GM19239 (cell line): Measurements from ENCODE around the gene ART3.

ENCODE experiments used
- DNase-seq: peaks from one replicate; pipeline ENCODE4 v3.0.0; 2011; ENCODE audit warnings: low spot score; ENCODE audit not compliant: insufficient read length
- FAIRE-seq: peaks from 2 replicates; lab custom pipeline; 2011; peaks lifted over from hg19 to GRCh38; lab: Jason Lieb, UNC

Gene ART3

DNA sequence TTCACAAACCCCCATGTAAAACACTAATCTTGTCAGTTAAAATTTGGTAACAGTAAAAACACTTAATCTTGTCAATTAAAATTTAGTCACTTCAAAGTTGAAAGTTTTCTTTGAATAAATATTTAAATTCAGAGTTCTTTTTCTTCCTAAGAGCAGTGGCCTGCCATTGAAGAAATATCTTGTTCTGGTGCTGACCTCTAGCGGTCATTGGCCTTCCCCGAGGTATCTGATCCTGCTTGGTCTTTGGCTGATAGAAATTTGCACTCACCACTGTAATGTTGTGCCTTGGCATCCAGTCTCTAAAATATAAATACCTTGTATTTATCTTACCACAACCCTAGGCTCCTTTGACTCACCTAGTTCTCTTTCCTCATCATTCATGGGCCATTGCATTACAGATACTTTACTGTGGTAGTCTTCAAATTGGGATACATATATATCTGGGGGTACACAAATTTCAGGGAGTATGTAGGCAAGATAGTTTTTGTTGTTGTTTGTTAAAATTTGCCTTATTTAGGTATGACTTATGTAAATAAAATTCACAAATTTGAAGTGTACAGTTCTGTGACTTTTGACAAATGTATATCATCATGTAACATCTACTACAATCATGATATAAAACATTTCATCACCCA, 6.7 kb upstream of the ART3 start:
- FAIRE-seq: peak; percentile 73
- peak; percentile 49 for DNase-seq

DNA sequence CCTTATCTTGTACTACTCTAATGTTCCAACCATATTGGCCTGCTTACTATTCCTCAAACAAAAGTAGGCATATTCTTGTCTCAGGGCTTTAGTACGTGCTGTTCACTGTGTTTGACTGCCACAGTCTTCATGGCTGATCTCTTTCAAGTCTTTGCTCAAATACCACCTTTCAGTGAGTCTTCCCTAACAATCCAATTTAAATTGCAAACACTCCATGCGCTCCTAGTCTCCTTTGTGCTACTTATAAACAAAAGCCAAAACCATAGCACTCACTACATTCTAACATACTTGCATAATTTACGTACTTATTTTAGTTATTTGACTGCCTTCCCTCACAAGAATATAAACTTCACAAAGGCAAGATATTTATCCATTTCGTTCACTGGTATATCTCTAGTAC, 1.7 kb upstream of the ART3 start:
- FAIRE-seq: no peak
- no peak for DNase-seq

DNA sequence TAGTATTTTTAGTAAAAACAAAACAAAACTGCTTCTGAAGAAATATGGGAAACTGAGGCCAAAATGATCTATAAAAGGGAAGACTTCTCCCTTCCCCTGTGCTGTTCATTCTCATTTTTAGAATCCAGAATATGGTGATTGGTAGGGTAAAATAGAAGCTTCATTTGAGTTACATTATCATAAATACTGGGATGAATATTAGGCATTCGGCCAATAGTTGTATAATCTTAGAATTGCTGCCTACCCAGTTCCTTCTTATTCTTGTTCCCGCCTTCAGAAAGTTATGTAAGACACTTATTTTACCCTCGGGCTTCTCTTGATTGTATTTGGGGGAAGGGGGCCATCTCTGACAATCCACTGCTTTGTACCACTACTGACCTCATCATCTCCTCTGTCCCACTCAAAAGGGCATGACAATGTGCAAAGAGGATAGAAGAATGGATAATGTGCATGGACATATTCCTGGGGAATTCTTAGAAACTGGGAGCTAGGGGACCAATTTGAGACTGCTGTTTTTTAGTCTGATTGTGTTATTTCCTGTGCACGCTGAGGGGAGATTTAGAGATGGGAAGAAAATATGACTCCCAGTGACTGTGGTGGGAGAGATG, 588 bp downstream of the ART3 start:
- FAIRE-seq (no peak), DNase-seq (no peak)

DNA sequence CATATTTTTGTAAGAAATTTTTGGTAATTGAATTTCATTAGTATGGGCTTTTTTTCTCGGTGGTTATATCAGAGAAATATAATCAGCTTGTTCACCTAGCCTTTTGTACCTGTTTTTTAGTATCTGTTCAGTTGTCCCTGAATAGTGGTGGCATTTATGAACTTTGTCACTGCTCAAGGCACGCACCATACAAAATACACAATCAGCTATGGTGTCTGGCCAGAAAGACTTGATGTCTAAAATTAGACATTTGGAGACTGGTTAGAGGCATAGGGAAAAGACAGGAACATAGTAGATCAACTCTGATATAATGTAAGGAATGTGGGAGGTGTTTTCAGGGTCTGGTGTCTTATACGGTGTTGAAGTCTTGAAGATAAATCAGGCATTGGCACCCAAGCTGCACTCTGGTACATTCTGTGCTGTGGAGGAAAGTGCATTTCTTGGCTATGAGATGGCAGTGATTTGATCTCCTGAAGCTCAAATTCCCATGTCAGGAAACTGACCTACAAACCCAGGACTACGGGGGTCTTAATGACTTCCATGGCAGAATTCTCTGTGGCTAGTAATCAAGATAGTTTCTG, 3.6 kb downstream of the ART3 start:
- no peak for FAIRE-seq
- no peak for DNase-seq

DNA sequence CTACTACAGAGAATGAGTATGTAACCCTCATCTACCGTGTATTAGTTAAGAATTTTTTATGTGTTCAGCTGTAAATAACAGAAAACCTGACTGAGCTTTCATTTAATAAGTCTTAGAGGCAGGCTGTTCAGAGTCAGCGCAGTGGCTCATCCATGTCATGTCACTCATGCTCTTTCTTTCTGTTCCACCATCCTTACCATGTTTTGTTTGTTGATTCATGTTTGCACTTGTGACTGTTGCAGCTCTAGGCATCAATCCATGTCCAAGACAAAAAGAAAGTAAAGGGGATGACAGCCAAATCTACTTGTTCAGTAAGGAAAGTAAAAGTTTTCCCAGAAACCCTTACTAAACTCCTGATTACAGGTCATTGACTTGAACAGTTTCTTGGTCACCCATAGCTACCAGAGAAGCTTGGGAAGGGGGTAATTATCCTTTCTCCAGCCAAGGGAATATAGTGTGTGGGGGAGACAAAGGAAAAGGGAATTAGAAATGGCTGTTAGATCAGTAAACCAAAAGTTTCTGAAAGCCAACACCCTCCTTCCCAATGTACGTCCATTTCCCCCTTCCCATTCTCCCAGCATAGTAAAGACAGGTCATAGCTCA, 9.0 kb downstream of the ART3 start:
- DNase-seq: no peak
- no peak for FAIRE-seq

DNA sequence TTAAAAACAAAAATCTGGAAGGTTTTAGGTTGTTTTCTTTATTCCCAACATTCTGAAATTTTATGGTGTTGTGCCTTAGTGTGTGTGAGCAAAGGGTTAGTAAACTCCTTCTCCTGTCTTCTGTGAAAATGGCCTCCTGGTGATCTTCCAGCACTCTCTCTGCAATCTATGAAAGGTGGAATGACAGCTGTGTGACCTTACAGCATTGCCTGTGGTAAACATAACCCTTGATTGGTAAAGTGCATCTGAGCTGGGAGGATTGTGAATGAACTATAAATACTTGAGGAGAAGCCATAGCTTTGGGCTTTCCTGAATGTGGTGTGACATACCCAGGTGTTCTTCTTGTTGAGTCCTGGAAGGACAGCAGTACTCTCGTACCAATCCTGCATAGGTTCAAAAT, 10.0 kb downstream of the ART3 start:
- DNase-seq: no peak
- FAIRE-seq: no peak

DNA sequence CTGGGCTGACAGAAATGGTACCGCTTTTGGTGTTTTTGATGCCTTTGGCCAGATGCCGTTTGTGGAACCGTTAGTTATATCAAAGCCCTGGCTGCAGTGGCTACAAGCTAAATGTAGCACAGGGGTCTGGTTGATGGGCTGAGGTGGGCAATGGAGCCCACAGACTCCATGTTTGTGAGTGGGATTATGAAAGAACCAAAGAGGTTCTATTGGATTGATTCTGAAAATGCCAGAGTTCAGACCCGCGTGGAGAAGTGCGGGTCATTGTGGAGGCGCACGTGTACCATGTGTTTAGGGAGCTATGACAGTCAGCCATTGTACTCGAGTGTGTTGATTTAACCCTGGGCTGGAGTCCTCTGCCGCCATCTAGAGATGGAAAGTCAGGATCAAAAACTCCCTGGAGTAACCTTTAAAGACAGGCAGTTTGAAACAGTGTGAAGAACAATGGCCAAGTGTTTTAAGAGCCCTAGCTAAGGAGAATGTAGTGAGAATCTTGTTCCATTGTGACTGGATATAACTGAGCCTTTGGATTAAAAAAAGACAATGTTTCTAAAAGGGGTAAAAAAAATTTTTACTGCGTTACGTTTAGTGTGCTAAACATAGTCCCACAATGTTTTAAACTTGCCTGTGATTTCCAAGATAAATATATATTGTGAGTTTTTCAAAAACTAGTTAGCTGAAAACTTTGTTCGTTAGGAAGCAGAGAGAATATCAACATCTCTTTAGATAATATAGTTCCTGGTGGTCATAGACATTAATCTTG, 12.7 kb downstream of the ART3 start:
- peak; percentile 68 for FAIRE-seq
- no peak for DNase-seq

DNA sequence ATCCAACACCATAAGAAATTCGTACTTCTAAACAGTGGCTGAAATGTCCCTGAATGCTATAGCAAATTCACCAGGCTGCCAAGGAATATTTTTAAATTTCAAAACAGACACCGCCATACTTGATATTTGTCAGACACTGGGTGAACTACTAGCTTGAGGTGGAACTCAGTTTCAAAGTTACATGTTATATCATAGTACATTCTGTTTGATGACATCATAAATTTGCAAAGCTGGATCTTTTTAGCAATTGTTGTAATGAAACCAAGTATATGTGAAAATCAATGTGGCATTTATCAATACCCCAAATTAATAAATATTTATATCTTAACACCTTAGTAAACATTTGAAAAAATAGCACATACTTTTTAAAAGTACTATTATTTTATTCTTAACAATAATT, 14.2 kb downstream of the ART3 start:
- DNase-seq (no peak), FAIRE-seq (no peak)

DNA sequence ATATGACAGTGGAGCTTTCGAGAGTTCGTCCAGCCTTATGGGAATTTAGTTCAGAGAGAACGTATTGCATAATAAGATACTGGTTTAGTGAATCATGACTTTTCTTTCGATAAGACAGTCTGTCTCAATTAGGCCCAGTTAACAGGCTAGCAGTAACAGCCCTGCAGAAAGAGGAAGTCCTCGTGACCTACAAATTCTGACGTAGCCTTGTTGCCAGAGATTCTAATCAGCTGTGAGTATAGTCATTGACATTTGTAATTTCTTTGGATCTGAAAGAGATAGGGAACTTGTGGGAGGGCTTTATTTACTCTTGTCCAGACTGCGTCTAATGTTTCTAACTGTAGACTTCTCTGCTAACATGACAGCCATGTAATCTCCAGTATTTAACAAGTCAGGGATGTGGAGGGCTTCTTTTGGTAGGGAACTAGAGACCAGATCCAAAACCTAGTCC, 15.8 kb downstream of the ART3 start:
- peak; percentile 85 for FAIRE-seq

DNA sequence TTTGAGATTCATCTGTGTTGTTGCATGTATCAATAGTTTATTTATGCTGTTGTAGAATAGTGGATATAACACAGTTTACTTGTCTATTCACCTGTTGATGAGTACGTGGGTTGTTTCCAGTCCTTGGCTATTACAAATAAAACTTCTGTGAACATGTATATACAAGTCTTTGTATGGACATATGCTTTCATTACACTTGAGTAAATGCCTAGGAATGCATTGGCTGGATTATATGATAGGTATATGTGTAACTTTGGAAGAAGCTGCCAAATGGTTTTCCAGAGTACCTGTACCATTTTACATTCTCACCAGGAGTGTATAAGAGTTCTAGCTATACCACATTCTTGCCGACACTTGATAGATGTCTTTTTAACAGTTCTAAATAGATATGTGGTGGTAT, 16.5 kb downstream of the ART3 start:
- FAIRE-seq (no peak), DNase-seq (no peak)

More for the DNA sequence above, 15.8 kb downstream of the ART3 start:
- DNase-seq: peak; percentile 9

DNA sequence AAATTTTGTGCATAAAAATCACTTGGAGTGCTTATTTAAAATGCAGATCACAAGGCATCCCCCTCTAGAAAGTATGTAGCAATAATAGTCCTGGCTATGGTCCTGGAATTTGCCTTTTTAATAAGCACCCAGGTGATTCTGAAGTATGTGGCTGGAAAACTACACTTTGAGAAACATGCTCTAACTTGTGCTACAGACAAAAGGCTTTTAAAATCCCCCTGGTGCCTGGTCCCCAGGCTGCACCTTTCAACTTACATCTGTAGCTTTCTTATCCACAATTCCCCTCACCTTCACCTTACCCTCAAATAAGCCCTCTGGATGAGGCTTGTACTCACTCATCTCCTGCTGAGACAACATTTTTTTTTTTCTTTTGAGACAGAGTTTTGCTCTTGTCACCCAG, 21.1 kb downstream of the ART3 start:
- no peak for DNase-seq
- no peak for FAIRE-seq

DNA sequence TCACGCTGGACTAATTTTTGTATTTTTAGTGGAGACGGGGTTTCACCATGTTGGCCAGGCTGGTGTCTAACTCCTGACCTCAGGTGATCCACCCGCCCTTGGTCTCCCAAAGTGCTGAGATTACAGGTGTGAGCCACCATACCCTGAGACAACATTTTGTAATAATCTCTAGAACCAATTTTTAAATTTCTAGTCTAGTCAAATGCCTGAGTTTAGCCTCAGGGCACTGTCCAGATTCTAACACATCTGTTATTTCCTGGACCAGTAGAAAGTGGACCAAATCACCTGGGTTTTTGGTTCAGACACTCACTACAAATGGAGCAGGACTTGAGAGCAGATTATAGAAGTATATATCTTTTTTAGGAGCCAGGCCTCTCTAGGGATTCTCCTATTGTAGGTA, 21.6 kb downstream of the ART3 start:
- DNase-seq (no peak), FAIRE-seq (no peak)

DNA sequence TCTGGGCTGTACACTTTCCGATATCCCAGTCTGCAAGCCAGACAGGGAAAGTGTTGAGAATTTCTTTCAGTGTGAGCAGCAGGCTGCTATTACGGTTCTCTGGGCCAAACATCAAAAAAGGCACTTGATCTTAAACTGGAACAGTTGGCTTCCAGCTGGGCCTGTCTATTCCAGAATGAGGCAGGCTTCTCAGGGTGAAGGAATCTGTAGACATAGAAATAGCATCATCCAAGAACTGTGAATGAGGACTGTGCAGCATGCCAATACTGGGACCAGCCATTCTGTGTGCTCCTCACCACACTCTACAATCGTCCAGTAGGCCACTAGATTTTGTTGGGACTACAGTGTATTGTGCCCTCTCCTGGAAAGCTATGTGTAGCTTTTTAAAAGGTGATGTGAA, 31.1 kb downstream of the ART3 start:
- no peak for FAIRE-seq
- no peak for DNase-seq

DNA sequence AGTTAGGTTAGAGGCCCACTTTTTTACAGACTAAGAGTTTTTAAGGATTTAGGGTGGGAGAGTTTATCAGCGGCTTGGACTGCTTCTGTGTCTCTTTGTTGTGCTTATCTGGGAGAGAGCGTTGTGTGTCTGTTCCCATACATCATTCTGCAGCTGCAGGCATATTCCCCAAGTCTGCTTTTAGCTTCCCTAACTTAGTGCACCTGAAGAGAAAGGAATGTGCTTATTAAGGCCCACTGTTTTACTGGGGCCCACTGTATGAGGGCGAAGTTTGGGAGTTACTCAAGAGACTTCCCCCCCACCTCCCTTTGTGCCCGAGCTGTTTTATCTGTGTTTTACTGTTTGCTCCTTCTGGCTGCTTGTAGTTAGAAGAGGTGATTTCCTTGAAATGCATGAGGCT, 31.9 kb downstream of the ART3 start:
- no peak for FAIRE-seq

DNA sequence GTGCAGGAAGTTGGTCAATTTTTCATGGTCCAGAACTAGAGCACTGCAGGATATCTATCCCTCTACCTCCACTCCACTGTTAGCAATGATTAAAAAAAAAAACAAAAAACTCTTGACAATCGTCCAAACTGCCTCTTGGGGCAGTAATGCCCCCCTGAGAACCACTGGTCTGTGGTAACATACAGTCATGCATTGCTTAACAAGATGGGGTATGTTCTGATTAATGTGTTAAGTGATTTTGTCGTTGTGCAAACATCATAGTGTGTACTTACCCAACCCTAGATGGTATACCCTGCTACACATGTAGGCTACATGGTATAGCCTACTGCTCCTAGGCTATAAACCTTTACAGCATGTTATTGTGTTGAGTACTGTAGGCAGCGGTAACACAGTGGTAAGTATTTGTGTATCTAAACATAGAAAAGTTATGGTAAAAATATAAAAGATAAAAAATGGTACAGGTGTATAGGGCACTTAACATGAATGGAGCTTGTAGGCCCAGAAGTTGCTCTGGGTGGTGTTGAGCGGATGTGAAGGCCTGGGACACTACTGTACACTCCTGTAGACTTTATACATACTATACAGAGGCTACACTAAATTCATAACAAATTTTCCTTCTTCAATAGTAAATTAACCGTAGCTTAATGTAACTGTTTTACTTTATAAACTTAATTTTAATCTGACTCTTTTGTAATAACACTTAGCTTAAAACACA, 34.1 kb downstream of the ART3 start:
- FAIRE-seq (no peak), DNase-seq (no peak)

More for the DNA sequence above, 31.9 kb downstream of the ART3 start:
- no peak for DNase-seq

DNA sequence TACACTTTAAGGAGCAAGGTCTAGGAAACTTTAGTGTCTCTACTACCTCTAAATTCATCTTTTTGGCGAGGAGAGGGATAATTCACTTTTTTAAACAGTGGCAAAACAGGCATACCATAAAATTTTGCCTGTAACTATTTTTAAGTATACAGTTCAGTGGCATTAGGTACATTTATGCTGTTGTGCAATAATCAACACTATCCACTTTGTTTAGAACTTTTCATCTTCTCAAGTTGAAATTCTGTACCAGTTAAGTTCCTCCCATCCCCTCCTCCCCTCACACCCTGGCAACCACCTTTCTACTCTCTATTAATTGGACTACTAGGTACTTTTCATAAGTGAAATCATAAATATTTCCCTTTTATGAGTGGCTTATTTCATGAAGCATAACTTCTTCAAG, 42.3 kb downstream of the ART3 start:
- FAIRE-seq (no peak), DNase-seq (no peak)

DNA sequence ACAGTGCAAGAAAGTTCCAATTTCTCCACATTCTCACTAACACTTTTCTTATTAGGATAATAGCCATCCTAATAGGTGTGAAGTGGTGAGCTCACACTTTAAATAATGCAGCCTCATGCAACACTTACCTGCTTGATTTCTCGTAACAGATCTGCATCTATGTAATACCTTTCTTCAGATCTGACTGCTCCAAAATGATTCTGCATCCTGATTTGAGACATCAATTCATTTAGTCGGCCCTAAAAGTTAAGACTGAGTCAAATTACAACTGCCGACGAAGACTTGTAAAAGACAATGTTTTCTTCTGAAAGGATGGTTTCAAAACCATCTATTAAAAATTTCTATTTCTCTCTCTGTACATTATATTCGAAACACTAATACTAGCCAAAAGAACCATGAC, 43.0 kb downstream of the ART3 start:
- no peak for FAIRE-seq

DNA sequence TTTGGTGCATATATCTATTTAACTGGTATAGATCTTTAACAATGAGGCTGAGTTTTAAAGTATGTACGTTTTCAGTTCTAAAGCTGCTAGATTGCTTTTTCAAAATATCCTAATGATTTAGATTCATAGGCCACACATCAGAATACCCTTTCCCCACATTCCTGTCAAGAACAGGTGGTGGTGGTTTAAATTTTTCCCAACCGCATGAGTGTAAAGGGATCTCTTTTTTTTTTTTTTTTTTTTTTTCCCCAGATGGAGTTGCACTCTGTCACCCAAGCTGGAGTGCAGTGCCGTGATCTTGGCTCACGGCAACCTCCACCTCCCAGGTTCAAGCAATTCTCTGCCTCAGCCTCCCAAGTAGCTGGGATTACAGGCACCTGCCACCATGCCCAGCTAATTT, 45.7 kb downstream of the ART3 start:
- FAIRE-seq: no peak
- DNase-seq: no peak

More for the DNA sequence above, 43.0 kb downstream of the ART3 start:
- no peak for DNase-seq

DNA sequence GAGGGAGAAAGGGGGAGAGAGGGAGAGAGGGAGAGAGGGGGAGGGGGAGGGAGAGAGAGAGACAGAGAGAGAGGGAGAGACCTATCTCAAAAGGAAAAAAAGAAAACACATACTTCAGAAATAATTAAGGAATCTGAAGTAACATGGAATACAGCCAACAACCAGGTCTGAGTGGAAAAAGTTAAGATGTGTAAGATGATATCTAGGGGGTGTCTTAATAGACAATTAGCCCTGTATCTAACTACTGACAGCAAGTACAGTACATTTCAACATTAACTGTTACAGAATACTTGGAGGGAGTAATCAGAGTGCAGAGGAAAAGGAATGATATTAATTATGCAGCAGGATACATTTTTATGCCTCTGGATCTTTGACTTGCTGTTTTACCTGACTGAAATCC, 51.3 kb downstream of the ART3 start:
- no peak for DNase-seq
- FAIRE-seq: no peak

DNA sequence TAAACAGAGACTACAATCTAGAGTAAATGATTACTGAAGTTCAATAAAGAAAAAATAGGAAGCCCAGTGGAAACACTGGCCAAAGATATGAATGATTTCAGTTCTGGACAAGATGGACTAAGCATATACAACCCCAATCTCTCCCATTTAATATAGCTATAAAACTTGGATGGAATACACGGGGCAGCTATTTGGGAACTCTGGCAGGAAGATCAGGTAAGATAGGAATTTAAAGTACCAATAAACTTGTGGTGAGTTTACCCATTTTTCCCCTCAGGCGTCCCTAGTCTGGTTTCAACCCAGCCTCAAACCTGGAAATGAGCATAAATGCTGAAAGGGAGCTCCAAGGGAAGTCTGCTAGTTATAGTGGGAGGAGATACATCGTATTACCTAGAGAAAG, 53.2 kb downstream of the ART3 start:
- FAIRE-seq: no peak
- DNase-seq: no peak
